Mesenchymal stem cell (in vitro differentiated cells and primary cell): Measurements from ENCODE around the gene KRR1.
"Not testable (repeated sequence)": the region's sequence is repeated elsewhere in the genome, so short reads cannot be mapped to it uniquely, and the experiment has no call there.

Experiments used
- DNase-seq: peaks from one replicate; pipeline ENCODE4 v3.0.0-alpha.2; 2013
- H2AFZ ChIP-seq: one replicate; pipeline ENCODE4 v1.6.1; 2013; ENCODE audit warnings: low read depth, mild to moderate bottlenecking, control low read depth, inconsistent platforms, low read length, moderate library complexity
- H2AK5ac ChIP-seq: 2 replicates; pipeline ENCODE4 v1.6.1; 2013; ENCODE audit warnings: low read length, moderate library complexity, mild to moderate bottlenecking, inconsistent platforms; ENCODE audit not compliant: severe bottlenecking
- H2BK120ac ChIP-seq: one replicate; pipeline ENCODE4 v1.6.1; 2013; ENCODE audit warnings: low read depth, mild to moderate bottlenecking, inconsistent platforms, low read length, moderate library complexity
- H2BK12ac ChIP-seq, 2 experiments: one replicate each; pipeline ENCODE4 v1.6.1; 2013; ENCODE audit warnings: inconsistent platforms in 2 of 2, low read length in 2 of 2, mild to moderate bottlenecking in 2 of 2, moderate library complexity in 2 of 2, control low read depth in 1 of 2
- H2BK15ac ChIP-seq: one replicate; pipeline ENCODE4 v1.6.1; 2013; ENCODE audit warnings: mild to moderate bottlenecking, low read depth, inconsistent platforms; ENCODE audit not compliant: poor library complexity, severe bottlenecking
- H2BK5ac ChIP-seq: 2 replicates; pipeline ENCODE4 v1.6.1; 2013; ENCODE audit warnings: low read depth, mild to moderate bottlenecking, low read length, control low read depth, inconsistent platforms; ENCODE audit not compliant: poor library complexity, severe bottlenecking
- H3K14ac ChIP-seq, 2 experiments: one replicate each; pipeline ENCODE4 v1.6.1; 2013; ENCODE audit warnings: inconsistent platforms in 2 of 2, low read length in 2 of 2, control low read depth in 1 of 2, mild to moderate bottlenecking in 1 of 2, moderate library complexity in 1 of 2
- H3K18ac ChIP-seq, 2 experiments: one replicate each; pipeline ENCODE4 v1.6.1; 2013; ENCODE audit warnings: inconsistent platforms in 2 of 2, low read length in 2 of 2, control low read depth in 1 of 2, low read depth in 1 of 2, mild to moderate bottlenecking in 1 of 2
- H3K23ac ChIP-seq, 2 experiments: one replicate each; pipeline ENCODE4 v1.6.1; 2013; ENCODE audit warnings: inconsistent platforms in 2 of 2, low read length in 2 of 2, mild to moderate bottlenecking in 2 of 2, moderate library complexity in 2 of 2, control low read depth in 1 of 2
- H3K27ac ChIP-seq: 2 replicates; pipeline ENCODE4 v1.5.1; 2013; ENCODE audit warnings: mild to moderate bottlenecking, moderate library complexity, low read length, control low read depth, inconsistent platforms; ENCODE audit not compliant: poor library complexity, severe bottlenecking
- H3K27me3 ChIP-seq, 2 experiments: 2 replicates each; pipeline versions ENCODE4 v1.6.1 to v1.7.0; 2013; ENCODE audit warnings: low read length in 2 of 2, mild to moderate bottlenecking in 2 of 2, moderate library complexity in 2 of 2, control low read depth in 1 of 2, inconsistent platforms in 1 of 2; ENCODE audit not compliant: control insufficient read depth in 1 of 2, insufficient read depth in 1 of 2
- H3K36me3 ChIP-seq, 2 experiments: 2 replicates each; pipeline versions ENCODE4 v1.6.1 to v1.7.0; 2013; ENCODE audit warnings: low read length in 2 of 2, control low read depth in 1 of 2, inconsistent platforms in 1 of 2, low read depth in 1 of 2, mild to moderate bottlenecking in 1 of 2; ENCODE audit not compliant: insufficient read depth in 2 of 2, control insufficient read depth in 1 of 2
- H3K4ac ChIP-seq, 2 experiments: one replicate each; pipeline ENCODE4 v1.6.1; 2013; ENCODE audit warnings: inconsistent platforms in 2 of 2, low read length in 2 of 2, mild to moderate bottlenecking in 2 of 2, moderate library complexity in 2 of 2, control low read depth in 1 of 2, low read depth in 1 of 2
- H3K4me1 ChIP-seq: 2 replicates; pipeline ENCODE4 v1.6.1; 2013; ENCODE audit warnings: low read depth, low read length, control low read depth; ENCODE audit not compliant: control insufficient read depth, insufficient read depth
- H3K4me2 ChIP-seq: 2 replicates; pipeline ENCODE4 v1.6.1; 2013; ENCODE audit warnings: low read length, mild to moderate bottlenecking, inconsistent platforms; ENCODE audit not compliant: poor library complexity, severe bottlenecking
- H3K4me3 ChIP-seq, 2 experiments: 2 replicates each; pipeline versions ENCODE4 v1.5.1 to v1.7.0; 2013; ENCODE audit warnings: low read length in 2 of 2, mild to moderate bottlenecking in 2 of 2, control low read depth in 1 of 2, low read depth in 1 of 2; ENCODE audit not compliant: insufficient read depth in 1 of 2
- H3K79me1 ChIP-seq: replicated peaks from 2 replicates; pipeline ENCODE4 v1.6.1; 2013; ENCODE audit warnings: mild to moderate bottlenecking, control low read depth, low read length, inconsistent platforms; ENCODE audit not compliant: poor library complexity, severe bottlenecking
- H3K9ac ChIP-seq: 2 replicates; pipeline ENCODE4 v1.7.0; 2013; ENCODE audit warnings: mild to moderate bottlenecking, low read length, moderate library complexity
- H3K9me3 ChIP-seq: 2 replicates; pipeline ENCODE4 v1.7.0; 2013; ENCODE audit warnings: mild to moderate bottlenecking, low read length; ENCODE audit not compliant: control insufficient read depth
- H4K8ac ChIP-seq: one replicate; pipeline ENCODE4 v1.6.1; 2013; ENCODE audit warnings: inconsistent platforms, mild to moderate bottlenecking, low read length, moderate library complexity
- H4K91ac ChIP-seq: one replicate; pipeline ENCODE4 v1.6.1; 2013; ENCODE audit warnings: mild to moderate bottlenecking, low read length, inconsistent platforms
- WGBS: methylation state at CpG from one replicate; pipeline ENCODE4 v1.1.7; 2013; ENCODE audit warnings: mixed read lengths; 5-methylcytosine and 5-hydroxymethylcytosine counted together

The KRR1 gene

DNA sequence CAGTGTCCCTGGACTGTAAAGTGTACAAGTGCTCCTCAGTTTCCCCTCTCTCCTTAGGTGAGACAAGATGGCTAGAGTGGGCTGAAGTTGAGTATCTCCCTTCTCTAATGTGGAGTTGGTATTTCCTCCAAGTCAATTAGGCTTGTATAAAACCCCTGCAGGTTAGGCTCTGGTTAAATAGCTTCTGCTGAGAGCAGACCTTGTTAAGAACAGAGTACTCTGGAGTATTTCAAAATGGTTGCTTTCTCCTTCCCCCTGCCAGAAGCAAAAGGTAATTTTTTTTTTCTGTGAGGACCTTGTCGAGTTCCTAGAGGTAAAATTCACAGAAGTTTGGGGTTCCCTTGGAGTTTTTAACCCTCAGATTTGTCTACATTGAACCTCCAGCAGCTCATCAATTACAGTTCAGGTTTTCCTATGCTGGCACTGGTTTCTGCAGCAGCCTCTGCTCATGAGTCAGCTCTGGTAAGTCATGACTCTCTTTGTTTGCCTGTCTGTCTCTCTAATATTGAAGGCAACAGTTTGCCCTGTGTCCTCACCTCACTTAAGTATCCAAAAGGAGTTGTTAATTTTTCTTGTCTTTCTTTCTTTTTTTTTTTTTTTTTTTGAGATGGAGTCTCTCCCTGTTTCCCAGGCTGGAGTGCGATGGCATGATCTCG, 58.6 kb downstream of the KRR1 start:
- Histone ChIP-seq H3K4me2 (no peak overlapping the region), H3K9me3 (no peaks in the 10 kb centered on the region)
- WGBS = 76% methylated on average over 3 of the region's 3 CpGs

GRCh38 chr12:75447691-75448393, 63.6 kb downstream of the KRR1 start:
- Histone ChIP-seq H3K4me3 (no peak overlapping the region), H3K27me3 (no peaks in the 10 kb centered on the region), H3K9me3 (no peaks in the 10 kb centered on the region), H2BK15ac (no peak overlapping the region), H3K4me2 (no peak overlapping the region), H2AFZ (no peak overlapping the region), H3K27ac (no peak overlapping the region), H3K23ac (no peak overlapping the region), H4K8ac (no peak overlapping the region), H3K4me1 (no peaks in the 10 kb centered on the region), H3K14ac (no peak overlapping the region), H3K18ac (no peak overlapping the region), H3K79me1 (no peaks in the 10 kb centered on the region), H2BK5ac (no peak overlapping the region), H3K9ac (no peak overlapping the region), H4K91ac (no peak overlapping the region), H2BK120ac (no peak overlapping the region), H3K36me3 (no peaks in the 10 kb centered on the region), H2BK12ac (no peak overlapping the region), H2AK5ac (no peak overlapping the region), H3K4ac (no peak overlapping the region)
- no peak for DNase-seq
- WGBS = 82% methylated on average over 3 of the region's 4 CpGs

More for the DNA sequence above, 58.6 kb downstream of the KRR1 start:
- Histone ChIP-seq H3K23ac (no peak overlapping the region), H2BK5ac (no peak overlapping the region), H2AFZ (no peak overlapping the region), H3K4me1 (no peaks in the 10 kb centered on the region), H4K91ac (no peak overlapping the region), H2BK120ac (no peak overlapping the region), H3K18ac (no peak overlapping the region), H3K14ac (no peak overlapping the region), H4K8ac (no peak overlapping the region), H3K9ac (peak overlapping the region; percentile 18), H3K4ac (no peak overlapping the region), H3K27ac (no peak overlapping the region), H3K36me3 (no peaks in the 10 kb centered on the region), H2AK5ac (no peak overlapping the region), H3K27me3 (no peaks in the 10 kb centered on the region), H3K4me3 (no peak overlapping the region), H2BK12ac (no peak overlapping the region), H3K79me1 (no peaks in the 10 kb centered on the region), H2BK15ac (no peak overlapping the region)
- peak; percentile 18 for DNase-seq

DNA sequence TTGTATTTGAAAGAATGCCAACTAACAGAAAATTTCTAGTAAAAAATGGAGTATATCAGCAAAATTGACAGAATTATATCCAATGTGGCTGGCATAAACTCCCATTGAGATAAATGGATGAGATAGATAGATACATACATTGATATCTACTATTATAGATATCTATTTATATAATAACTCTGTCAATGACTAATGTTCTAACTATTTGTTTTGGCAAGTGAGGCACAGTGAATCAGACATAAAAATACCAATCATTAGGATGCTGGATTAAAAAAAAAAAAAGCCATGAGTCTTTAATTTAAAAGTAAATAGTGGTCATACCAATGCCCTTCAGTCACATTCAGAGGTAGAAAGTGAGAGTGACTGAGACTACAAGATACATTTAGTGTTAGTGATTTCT, 64.6 kb downstream of the KRR1 start:
- no peak for DNase-seq
- Histone ChIP-seq H2BK15ac (no peak overlapping the region), H3K27ac (no peak overlapping the region), H3K4me3 (no peak overlapping the region), H2BK12ac (no peak overlapping the region), H3K4me2 (no peak overlapping the region), H3K4ac (no peak overlapping the region), H2BK5ac (no peak overlapping the region), H3K23ac (no peak overlapping the region), H3K79me1 (no peaks in the 10 kb centered on the region), H3K4me1 (no peaks in the 10 kb centered on the region), H2BK120ac (no peak overlapping the region), H3K14ac (no peak overlapping the region), H2AFZ (no peak overlapping the region), H3K9ac (peak overlapping the region; percentile 18), H3K18ac (no peak overlapping the region), H3K27me3 (no peaks in the 10 kb centered on the region), H4K91ac (no peak overlapping the region), H3K9me3 (no peaks in the 10 kb centered on the region), H3K36me3 (no peaks in the 10 kb centered on the region), H2AK5ac (no peak overlapping the region), H4K8ac (no peak overlapping the region)

DNA sequence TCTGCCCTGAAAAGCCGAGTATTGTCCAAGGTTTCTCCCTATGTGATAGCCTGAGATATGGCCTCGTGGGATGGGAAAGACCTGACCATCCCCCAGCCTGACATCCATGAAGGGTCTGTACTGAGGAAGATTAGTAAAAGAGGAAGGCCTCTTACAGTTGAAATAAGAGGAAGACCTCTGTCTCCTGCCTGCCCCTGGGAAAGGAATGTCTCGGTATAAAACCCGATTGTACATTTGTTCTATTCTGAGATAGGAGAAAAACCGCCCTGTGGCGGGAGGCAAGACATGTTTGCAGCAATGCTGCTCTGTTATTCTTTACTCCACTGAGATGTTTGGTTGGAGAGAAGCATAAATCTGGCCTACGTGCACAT, 66.3 kb downstream of the KRR1 start:
- not testable (repeated sequence) for H3K79me1 ChIP-seq, DNase-seq, H3K18ac ChIP-seq, H4K8ac ChIP-seq, H3K9me3 ChIP-seq, H3K4me1 ChIP-seq, H2BK5ac ChIP-seq, H2BK15ac ChIP-seq, H2BK12ac ChIP-seq, H2BK120ac ChIP-seq, H2AFZ ChIP-seq, H3K9ac ChIP-seq, H2AK5ac ChIP-seq, H3K27me3 ChIP-seq, H3K4me2 ChIP-seq, H3K4me3 ChIP-seq, H3K4ac ChIP-seq, H3K36me3 ChIP-seq, H3K27ac ChIP-seq, H4K91ac ChIP-seq, H3K14ac ChIP-seq, H3K23ac ChIP-seq
- WGBS = 79% methylated on average over 7 of the region's 7 CpGs
